OCI-LY1 (cell line): ENCODE measurements around the gene BTBD9.

Source experiments
- H2AFZ ChIP-seq: fragments of 200-600 bp; sonication (generic), shearing (Covaris generic); 2 replicates; pipeline ENCODE4 v1.6.0; 2014; ENCODE audit warnings: antibody characterized with exemption, mild to moderate bottlenecking, low read length
- H3F3A ChIP-seq: fragments of 200-600 bp; sonication (generic), shearing (Covaris generic); 2 replicates; pipeline ENCODE4 v1.6.0; 2014; ENCODE audit warnings: mild to moderate bottlenecking, antibody characterized with exemption, low read length, moderate library complexity; ENCODE audit not compliant: insufficient read depth
- H3K27ac ChIP-seq: fragments of 200-600 bp; sonication (generic); 2 replicates; pipeline ENCODE4 v1.5.1; 2014; ENCODE audit warnings: low read length, mixed run types, mild to moderate bottlenecking, low read depth; ENCODE audit not compliant: poor library complexity, severe bottlenecking
- H3K27me3 ChIP-seq: fragments of 200-600 bp; sonication (generic); 2 replicates; pipeline ENCODE4 v1.6.0; 2014; ENCODE audit warnings: antibody characterized with exemption, mild to moderate bottlenecking, low read length, moderate library complexity; ENCODE audit not compliant: insufficient read depth
- H3K36me3 ChIP-seq: fragments of 200-600 bp; sonication (generic); 2 replicates; pipeline ENCODE4 v1.6.1; 2014; ENCODE audit warnings: mild to moderate bottlenecking, antibody characterized with exemption, low read length, moderate library complexity, mixed read lengths; ENCODE audit not compliant: insufficient read depth
- H3K4me1 ChIP-seq: fragments of 200-600 bp; sonication (generic); 2 replicates; pipeline ENCODE4 v1.5.1; 2014; ENCODE audit warnings: mild to moderate bottlenecking, low read length, moderate library complexity; ENCODE audit not compliant: insufficient read depth, severe bottlenecking
- H3K4me2 ChIP-seq: fragments of 200-600 bp; sonication (generic), shearing (Covaris generic); 2 replicates; pipeline ENCODE4 v1.6.1; 2014; ENCODE audit warnings: low read length
- H3K4me3 ChIP-seq: fragments of 200-600 bp; sonication (generic); 2 replicates; pipeline ENCODE4 v1.5.1; 2014; ENCODE audit warnings: low read length, low read depth, mild to moderate bottlenecking, mixed read lengths; ENCODE audit not compliant: poor library complexity, severe bottlenecking
- H3K79me2 ChIP-seq: fragments of 200-600 bp; shearing (Covaris generic); 2 replicates; pipeline ENCODE4 v1.6.1; 2016; ENCODE audit warnings: mixed run types, low read length, mixed read lengths; ENCODE audit not compliant: insufficient read depth
- H3K9ac ChIP-seq: fragments of 200-600 bp; sonication (generic), shearing (Covaris generic); 2 replicates; pipeline ENCODE4 v1.6.1; 2014; ENCODE audit warnings: mild to moderate bottlenecking, low read length, mixed read lengths
- H3K9me2 ChIP-seq: fragments of 200-600 bp; sonication (generic), shearing (Covaris generic); 2 replicates; pipeline ENCODE4 v1.6.1; 2014; ENCODE audit warnings: low read depth, mild to moderate bottlenecking, low read length, mixed read lengths
- H3K9me3 ChIP-seq: fragments of 200-600 bp; shearing (Covaris generic); 2 replicates; pipeline ENCODE4 v1.6.1; 2014; ENCODE audit warnings: low read length, mixed read lengths
- H4K20me1 ChIP-seq: fragments of 200-600 bp; sonication (generic), shearing (Covaris generic); 2 replicates; pipeline ENCODE4 v1.6.0; 2016; ENCODE audit warnings: mild to moderate bottlenecking, low read length; ENCODE audit not compliant: insufficient read depth
- EZH2 ChIP-seq: fragments of 200-600 bp; sonication (generic), shearing (Covaris generic); IDR thresholded peaks from 2 replicates; pipeline ENCODE4 v1.8.0; 2017; ENCODE audit warnings: borderline replicate concordance, mixed run types, mild to moderate bottlenecking, antibody characterized with exemption, low read length, moderate library complexity, mixed read lengths
- TF ChIP-seq, protein P1 (sequence below): fragments of 200-600 bp; sonication (generic), shearing (Covaris generic); IDR thresholded peaks from 2 replicates; pipeline ENCODE4 v1.5.1; 2017; ENCODE audit warnings: mild to moderate bottlenecking, antibody characterized with exemption, low read length, moderate library complexity, mixed read lengths

Gene BTBD9

DNA sequence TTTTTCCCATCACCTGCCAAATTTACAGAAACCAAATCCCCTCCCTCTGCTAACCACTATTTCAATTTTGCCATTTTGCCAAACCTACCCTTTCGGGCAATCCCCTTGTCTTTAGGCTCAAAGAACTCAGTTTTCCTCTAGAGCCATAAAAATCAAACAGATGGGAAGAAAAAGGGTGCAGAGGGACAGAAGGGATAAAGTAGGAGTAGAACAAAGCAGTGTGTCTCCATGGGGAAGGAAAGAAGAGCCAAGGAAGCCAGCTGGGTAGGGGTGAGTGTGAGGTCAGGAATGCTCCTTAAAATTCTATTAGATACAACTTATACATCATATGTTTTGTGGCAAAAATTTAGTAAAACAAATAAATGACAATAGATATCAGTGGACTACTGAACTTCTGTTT is 316.5 kb downstream of the BTBD9 start:
- no peaks in the 10 kb centered on the region for H3K9me2 ChIP-seq
- H3K36me3 ChIP-seq: no peaks in the 10 kb centered on the region
- H2AFZ ChIP-seq: no peak overlapping the region
- no peaks in the 10 kb centered on the region for H3K79me2 ChIP-seq
- no peaks in the 10 kb centered on the region for H3K27me3 ChIP-seq
- H3F3A ChIP-seq: no peaks in the 10 kb centered on the region
- no peaks in the 10 kb centered on the region for H4K20me1 ChIP-seq
- no peaks in the 10 kb centered on the region for H3K4me1 ChIP-seq
- no peak for TF ChIP-seq EZH2
- TF ChIP-seq, protein P1, sequence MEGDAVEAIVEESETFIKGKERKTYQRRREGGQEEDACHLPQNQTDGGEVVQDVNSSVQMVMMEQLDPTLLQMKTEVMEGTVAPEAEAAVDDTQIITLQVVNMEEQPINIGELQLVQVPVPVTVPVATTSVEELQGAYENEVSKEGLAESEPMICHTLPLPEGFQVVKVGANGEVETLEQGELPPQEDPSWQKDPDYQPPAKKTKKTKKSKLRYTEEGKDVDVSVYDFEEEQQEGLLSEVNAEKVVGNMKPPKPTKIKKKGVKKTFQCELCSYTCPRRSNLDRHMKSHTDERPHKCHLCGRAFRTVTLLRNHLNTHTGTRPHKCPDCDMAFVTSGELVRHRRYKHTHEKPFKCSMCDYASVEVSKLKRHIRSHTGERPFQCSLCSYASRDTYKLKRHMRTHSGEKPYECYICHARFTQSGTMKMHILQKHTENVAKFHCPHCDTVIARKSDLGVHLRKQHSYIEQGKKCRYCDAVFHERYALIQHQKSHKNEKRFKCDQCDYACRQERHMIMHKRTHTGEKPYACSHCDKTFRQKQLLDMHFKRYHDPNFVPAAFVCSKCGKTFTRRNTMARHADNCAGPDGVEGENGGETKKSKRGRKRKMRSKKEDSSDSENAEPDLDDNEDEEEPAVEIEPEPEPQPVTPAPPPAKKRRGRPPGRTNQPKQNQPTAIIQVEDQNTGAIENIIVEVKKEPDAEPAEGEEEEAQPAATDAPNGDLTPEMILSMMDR: no peak
- H3K4me3 ChIP-seq: no peak overlapping the region
- no peak overlapping the region for H3K27ac ChIP-seq
- H3K4me2 ChIP-seq: no peak overlapping the region
- no peak overlapping the region for H3K9ac ChIP-seq
- no peaks in the 10 kb centered on the region for H3K9me3 ChIP-seq

DNA sequence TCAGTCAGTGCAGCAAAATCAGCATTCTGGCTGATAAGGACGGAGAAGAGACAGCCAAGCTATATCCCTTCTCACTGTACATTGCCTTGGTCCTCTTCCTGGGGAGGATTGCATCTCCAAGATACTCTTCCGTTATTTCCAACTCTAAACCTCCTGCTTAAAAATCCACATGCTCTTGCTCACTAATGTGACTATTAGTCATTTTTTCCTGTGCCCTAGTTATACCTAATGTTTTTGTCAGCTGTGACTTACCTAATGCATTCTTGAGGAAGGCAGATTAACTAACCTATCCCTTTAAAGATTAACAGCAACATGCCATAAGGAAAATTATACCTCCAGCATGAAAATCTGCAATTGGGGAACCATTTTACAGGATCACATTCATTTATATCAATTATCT is 317.6 kb downstream of the BTBD9 start:
- Histone ChIP-seq H3K4me1 (no peaks in the 10 kb centered on the region), H3K9me2 (no peaks in the 10 kb centered on the region)

DNA sequence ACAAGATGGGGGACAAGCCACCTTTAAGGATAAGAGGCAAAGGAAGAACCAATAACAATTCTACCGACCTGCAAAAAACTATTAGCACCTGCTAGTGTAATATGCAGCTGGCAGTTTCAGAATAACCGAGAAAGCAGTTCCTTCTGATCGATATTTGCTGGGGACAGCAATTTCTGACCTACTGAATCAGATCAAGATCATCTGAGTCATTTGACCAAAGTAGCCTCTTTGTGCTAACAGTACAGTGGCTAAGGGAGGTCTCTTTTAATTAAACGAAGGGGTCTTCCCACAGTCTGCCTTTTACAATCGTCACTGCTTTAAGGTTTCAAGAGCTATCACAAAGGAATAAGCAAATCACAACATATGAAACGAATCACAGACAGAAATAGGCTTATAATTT is 318.9 kb downstream of the BTBD9 start:
- H3K27ac ChIP-seq: no peak overlapping the region
- no peaks in the 10 kb centered on the region for H3K4me1 ChIP-seq
- no peaks in the 10 kb centered on the region for H3K79me2 ChIP-seq
- no peaks in the 10 kb centered on the region for H3F3A ChIP-seq
- H3K9me2 ChIP-seq: no peaks in the 10 kb centered on the region
- H3K36me3 ChIP-seq: no peaks in the 10 kb centered on the region
- TF ChIP-seq EZH2: no peak
- TF ChIP-seq, protein P1: no peak
- no peak overlapping the region for H2AFZ ChIP-seq
- no peak overlapping the region for H3K4me2 ChIP-seq
- H4K20me1 ChIP-seq: no peaks in the 10 kb centered on the region
- no peak overlapping the region for H3K9ac ChIP-seq
- no peak overlapping the region for H3K4me3 ChIP-seq
- H3K9me3 ChIP-seq: no peaks in the 10 kb centered on the region
- H3K27me3 ChIP-seq: no peaks in the 10 kb centered on the region

More for the DNA sequence above, 317.6 kb downstream of the BTBD9 start:
- H3K4me2 ChIP-seq: no peak overlapping the region
- H3K36me3 ChIP-seq: no peaks in the 10 kb centered on the region
- H3K27ac ChIP-seq: no peak overlapping the region
- H3K9ac ChIP-seq: no peak overlapping the region
- TF ChIP-seq EZH2: no peak
- TF ChIP-seq, protein P1: no peak
- no peaks in the 10 kb centered on the region for H3K79me2 ChIP-seq
- no peaks in the 10 kb centered on the region for H3K27me3 ChIP-seq
- no peak overlapping the region for H2AFZ ChIP-seq
- H3F3A ChIP-seq: no peaks in the 10 kb centered on the region
- no peaks in the 10 kb centered on the region for H4K20me1 ChIP-seq
- H3K9me3 ChIP-seq: no peaks in the 10 kb centered on the region
- H3K4me3 ChIP-seq: no peak overlapping the region
